ENCODE measurements around the gene MINDY3. TPM values are rescaled to one million over a fixed set of nuclear protein-coding genes. Genes with fewer than 3 reads are reported as not detected.
"Not testable (repeated sequence)": the region's sequence is repeated elsewhere in the genome, so short reads cannot be mapped to it uniquely, and the experiment has no call there.

The MINDY3 gene
- total RNA-seq, 1 experiment from 2014 or later = 9.3 TPM

DNA sequence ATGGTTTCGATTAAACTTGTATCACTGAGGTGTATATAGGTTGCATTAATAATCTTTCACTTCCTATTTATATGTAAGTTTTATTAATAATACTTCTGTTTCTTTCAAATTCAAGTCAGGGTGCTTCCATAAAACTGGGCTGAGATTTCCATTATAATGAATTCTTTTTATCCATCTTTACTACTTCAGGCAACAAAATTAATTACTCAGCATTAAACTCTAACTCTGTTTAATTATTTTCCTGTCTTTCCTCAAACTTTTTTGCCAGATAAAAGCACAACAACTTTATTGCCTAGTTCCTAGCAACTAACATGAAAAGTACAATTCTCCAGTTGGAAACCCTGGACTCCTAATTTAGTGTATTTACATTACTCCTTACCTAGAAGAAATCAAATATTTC lies 3.0 kb upstream of the MINDY3 start:
- Histone ChIP-seq H3K9me3 (no peaks in the 10 kb centered on the region), H3K36me3 (no peaks in the 10 kb centered on the region), H3K27me3 (peaks cover 32% of the 10 kb centered on the region), H3K4me3 (no peak overlapping the region)
- DNase-seq = no peak

DNA sequence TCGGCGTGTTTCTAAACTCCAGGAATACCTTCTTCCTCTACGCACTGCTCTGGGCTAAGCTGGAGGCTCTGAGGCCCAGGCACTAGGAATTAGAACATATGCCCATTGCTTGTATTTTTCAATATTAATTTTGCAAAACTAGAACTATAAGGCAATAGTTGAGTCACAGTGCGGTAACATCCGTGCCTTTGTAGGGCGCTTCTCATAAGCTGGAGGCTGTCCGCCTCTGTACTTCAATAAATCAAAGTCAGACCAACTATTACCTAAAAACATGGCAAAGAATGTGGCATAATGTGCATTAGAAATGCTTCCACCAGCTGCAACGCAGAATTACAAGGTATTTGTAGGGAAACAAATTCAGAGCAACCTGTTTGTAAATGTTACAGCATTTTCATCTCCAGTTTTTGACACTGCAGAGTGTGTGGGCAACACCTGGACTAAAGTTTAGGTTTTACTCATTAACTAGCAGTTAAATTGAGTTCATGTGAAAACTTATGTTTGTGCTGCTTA lies 440 bp upstream of the MINDY3 start:
- H3K9me3 ChIP-seq = no peaks in the 10 kb centered on the region
- H3K4me3 ChIP-seq = peak overlapping the region; percentile 89
- H3K36me3 ChIP-seq = no peaks in the 10 kb centered on the region
- DNase-seq = no peak
- H3K27me3 ChIP-seq = peaks cover 16% of the 10 kb centered on the region

DNA sequence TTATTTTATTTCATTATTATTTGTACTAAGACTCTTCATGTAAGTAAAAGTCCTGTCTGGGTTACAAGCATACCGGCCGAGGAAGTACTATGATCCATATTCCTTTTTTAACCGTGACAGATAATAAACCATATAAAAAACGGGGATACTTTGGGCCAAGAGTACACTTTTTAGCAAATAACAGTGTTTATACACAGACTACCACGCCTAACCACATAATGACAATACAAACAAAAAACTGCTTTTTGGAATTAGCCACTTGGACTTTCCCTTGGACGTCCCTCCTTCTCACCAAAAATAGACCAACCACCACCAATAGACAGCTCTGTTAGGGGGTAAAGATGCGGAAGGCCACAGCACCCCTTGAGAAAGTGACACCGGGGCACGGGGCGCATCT lies 800 bp downstream of the MINDY3 start:
- no peaks in the 10 kb centered on the region for H3K9me3 ChIP-seq
- DNase-seq = no peak
- peaks cover 7% of the 10 kb centered on the region for H3K27me3 ChIP-seq
- H3K4me3 ChIP-seq = peak overlapping the region; percentile 89
- H3K36me3 ChIP-seq = no peaks in the 10 kb centered on the region

DNA sequence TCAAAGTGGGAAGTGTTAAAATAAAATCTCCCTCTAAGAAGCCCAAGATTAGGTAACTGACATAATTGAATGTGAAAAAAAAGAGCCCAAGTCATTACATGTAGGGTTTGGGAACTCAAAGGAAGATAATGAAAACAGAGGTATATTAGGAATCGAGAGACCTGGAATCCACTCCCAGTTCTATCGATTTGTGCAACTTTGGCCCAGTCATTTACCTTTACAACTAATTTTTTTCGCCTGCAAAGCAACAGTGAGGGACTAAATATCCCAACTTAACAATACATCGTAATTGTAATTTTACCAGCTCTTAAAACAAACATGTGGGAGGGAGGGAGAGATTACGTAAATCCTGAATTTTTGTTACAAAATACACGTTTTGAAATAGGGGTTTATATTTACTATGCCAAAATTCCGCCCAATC lies 1.4 kb downstream of the MINDY3 start:
- Histone ChIP-seq H3K9me3 (no peaks in the 10 kb centered on the region), H3K36me3 (no peaks in the 10 kb centered on the region), H3K4me3 (peak overlapping the region; percentile 89), H3K27me3 (peaks cover 6% of the 10 kb centered on the region; the same call in 1 of the 2 replicates)
- no peak for DNase-seq

DNA sequence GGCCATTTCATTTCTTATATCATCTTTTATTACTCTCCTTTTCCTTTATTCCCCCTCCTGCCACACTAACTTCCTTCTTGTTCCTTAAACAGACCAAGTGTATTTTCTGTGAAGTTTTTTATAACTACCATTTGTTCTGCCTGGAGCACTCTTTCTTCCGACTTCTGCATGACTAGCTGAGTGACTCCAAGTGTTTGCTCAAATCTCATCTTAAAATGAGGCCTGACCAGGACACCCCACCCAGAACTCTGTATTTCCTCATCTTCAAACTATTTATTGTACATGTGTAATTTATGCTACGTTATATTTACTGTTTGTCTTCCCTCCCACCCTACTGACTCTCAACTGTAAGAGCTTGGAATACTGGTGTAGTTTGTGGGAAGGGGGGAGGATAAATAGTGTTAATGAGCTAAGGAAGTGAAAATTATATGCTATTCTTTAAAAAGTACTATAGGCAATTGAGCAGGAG lies 3.2 kb downstream of the MINDY3 start:
- no peaks in the 10 kb centered on the region for H3K9me3 ChIP-seq
- DNase-seq = no peak
- no peak overlapping the region for H3K4me3 ChIP-seq

DNA sequence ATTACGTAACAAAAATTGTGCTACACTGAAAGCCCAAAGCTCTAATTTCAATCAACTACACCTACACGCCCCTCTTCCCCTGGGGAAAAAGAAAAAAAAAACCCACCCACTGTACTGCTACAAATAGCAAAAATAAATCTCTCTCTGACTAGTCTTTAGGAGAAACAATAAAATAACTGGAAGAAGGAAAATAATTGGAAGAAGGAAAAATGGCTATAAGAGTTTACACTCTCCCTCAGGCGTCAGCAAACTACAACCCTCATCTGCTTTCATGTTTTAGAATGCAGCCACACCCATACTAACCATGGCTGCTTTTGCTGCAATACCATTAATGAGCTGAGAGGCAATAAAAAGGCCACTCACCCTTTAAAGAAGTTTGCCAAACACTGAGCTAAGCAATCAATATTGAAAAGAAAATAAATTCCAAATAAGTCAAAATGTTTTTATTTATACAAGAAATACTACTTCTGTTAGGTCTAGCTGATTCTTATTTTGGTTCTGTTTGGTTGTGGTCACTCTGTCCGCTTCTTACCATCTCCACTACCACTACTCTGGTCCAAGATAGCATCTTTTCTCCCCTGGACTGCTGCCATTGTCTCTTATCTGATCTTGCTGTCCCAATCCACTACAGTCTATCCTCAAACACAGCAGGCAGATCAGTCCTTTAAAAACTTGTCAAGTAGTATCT lies 3.8 kb downstream of the MINDY3 start:
- H3K36me3 ChIP-seq = peaks cover 7% of the 10 kb centered on the region
- no peak overlapping the region for H3K4me3 ChIP-seq
- no peak for DNase-seq
- H3K9me3 ChIP-seq = no peaks in the 10 kb centered on the region
- H3K27me3 ChIP-seq = no peaks in the 10 kb centered on the region

More for the DNA sequence above, 3.2 kb downstream of the MINDY3 start:
- H3K36me3 ChIP-seq = peaks cover under 1% of the 10 kb centered on the region
- peaks cover 2% of the 10 kb centered on the region; the same call in 1 of the 2 replicates for H3K27me3 ChIP-seq

DNA sequence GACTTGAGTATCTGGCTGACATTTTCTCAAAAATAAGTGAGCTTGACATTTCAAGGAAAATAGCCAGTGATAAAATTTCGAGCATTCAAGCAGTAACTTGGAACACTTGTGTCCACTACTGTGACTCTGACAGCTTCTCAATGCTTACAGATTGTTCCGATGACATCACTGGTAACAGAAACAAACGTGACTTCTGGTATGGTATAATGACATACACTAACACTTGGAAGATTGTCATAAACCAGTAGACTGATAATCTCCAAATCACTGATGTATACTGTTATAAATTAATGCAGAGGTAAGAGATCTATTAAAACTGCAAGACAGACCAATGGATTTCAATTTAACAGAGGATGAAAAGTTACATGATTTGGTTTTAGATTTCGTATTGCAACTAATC lies 6.5 kb downstream of the MINDY3 start:
- Histone ChIP-seq H3K9me3 (no peaks in the 10 kb centered on the region), H3K36me3 (peaks cover 7% of the 10 kb centered on the region), H3K27me3 (no peaks in the 10 kb centered on the region), H3K4me3 (no peak overlapping the region)
- no peak for DNase-seq

DNA sequence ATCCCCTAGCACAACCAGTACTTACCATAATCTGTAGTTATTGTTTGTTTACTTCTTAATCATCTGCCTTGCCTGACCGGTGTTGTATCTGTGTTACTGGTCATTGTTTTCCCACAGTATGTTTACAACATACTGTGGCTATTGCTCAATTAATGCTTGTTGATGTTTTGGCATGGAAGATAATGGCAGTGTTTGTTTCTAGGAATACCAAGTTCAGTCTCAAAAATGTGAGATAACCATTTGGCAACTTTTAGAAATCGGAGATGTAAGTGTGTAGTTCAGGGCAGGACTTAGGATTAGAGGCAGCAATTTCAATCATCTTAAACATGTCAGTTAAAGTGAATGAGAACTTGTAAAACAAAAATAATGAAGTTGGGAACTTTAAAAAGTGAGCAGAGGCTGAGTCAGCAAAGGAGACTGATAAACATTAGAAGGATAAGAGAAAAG lies 8.2 kb downstream of the MINDY3 start:
- H3K4me3 ChIP-seq = no peak overlapping the region
- H3K9me3 ChIP-seq = no peaks in the 10 kb centered on the region
- peaks cover 7% of the 10 kb centered on the region for H3K36me3 ChIP-seq
- DNase-seq = no peak
- H3K27me3 ChIP-seq = no peaks in the 10 kb centered on the region

DNA sequence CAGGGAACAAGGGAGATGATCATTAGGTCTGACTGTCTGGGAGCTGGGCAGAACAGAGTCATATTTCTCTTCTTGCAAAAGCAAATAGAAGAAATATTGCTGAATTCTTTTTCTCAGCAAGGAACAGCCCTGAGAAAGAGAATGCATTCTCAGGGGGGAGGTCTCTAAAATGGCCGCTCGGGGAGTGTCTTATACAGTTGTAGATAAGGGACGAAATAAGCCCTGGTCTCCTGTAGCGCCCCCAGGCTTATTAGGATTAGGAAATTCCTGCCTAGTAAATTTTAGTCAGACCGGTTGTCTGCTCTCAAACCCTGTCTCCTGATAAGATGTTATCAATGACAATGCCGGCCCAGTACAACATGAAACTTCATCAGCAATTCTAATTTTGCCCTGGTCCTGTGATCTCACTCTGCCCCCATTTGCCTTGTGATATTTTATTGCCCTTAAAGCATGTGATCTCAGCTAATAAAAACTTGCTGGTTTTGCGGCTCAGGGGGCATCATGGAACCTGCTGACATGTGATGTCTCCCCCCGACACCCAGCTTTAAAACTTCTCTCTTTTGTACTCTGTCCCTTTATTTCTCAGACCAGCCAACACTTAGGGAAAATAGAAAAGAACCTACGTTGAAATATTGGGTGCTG lies 9.8 kb downstream of the MINDY3 start:
- not testable (repeated sequence) for DNase-seq

DNA sequence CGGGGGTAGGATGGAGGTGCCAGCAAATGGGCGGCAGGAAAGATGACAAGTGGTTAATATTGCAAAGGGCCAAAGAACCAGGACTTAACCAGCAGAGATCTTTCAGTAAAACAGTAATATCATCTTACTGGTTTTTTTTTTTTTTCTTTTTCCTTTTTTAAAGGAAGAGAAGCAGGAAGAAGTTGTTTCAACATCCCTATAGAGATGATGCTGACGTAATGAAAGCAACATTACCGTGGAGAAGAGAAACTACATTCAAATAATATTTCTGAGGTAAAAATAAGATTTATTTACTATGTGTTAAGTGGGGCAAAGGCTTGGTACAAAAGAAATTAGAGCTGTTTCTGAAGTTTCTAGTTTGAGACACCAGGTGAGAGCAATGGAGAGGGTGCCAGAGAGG lies 11.0 kb downstream of the MINDY3 start:
- H3K36me3 ChIP-seq = peaks cover 7% of the 10 kb centered on the region
- no peak overlapping the region for H3K4me3 ChIP-seq
- no peaks in the 10 kb centered on the region for H3K27me3 ChIP-seq
- DNase-seq = no peak
- no peaks in the 10 kb centered on the region for H3K9me3 ChIP-seq

More for the DNA sequence above, 9.8 kb downstream of the MINDY3 start:
- not testable (repeated sequence) for H3K27me3 ChIP-seq, H3K4me3 ChIP-seq, H3K9me3 ChIP-seq, H3K36me3 ChIP-seq

DNA sequence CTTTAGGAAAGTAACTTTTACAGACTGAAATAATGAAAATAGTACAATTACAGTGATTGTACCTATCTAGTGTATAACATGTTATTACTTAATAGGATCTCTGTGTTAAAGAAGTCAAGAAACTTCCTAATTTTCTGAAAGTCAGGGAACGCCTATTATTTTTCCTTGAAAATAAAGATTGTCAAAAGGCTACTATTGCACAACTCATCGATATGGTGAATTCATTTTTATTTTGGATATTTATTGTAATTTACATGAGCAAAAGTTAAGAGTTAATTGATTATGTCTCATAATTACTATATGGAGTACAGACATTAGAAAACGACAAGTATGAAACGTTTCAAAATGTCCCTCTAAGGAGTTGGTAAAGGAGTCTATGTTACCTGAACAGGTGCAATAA lies 12.8 kb downstream of the MINDY3 start:
- peaks cover 10% of the 10 kb centered on the region for H3K36me3 ChIP-seq
- no peak for DNase-seq

DNA sequence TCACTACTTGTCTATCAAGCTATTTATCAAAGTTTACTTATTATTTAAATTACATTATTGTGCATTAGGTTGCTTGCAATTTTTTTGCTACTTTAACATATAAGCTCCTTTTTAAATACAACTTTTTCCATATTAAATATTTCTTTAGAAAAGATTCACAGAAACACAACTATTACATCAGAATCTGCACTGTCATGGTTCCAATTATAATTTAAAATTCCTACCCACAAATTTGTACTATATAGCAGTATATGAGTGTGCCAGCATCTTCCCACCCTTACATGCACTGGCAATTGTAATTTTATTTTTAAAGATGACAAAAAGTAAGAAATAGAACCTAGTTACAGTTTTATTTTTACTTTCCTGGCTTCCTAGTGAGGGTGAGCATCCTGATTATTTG lies 15.8 kb downstream of the MINDY3 start:
- Histone ChIP-seq H3K36me3 (peaks cover 3% of the 10 kb centered on the region; the same call in 1 of the 2 replicates), H3K4me3 (no peak overlapping the region), H3K27me3 (no peaks in the 10 kb centered on the region), H3K9me3 (no peaks in the 10 kb centered on the region)
- no peak for DNase-seq

More for the DNA sequence above, 12.8 kb downstream of the MINDY3 start:
- Histone ChIP-seq H3K4me3 (no peak overlapping the region), H3K27me3 (no peaks in the 10 kb centered on the region), H3K9me3 (no peaks in the 10 kb centered on the region)

DNA sequence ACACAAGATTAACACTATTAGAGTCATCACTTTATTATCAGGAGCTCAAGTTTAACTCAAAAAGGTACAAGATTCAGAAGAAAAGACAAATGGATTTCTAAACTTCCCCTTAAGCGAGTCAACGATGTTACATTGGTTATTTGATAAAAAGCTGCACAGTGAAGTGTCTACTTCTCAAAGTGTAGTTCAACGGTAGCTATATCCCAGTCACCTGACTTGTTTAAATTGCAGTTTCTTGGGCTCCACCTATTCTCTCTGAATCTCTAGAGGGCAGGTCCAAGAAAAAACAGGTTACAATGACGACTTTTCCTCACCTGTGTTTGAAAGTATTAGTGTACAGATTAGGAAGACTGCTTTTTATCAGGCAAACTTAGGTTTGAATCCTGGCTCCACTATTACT lies 16.6 kb downstream of the MINDY3 start:
- Histone ChIP-seq H3K4me3 (no peak overlapping the region), H3K27me3 (no peaks in the 10 kb centered on the region), H3K9me3 (no peaks in the 10 kb centered on the region), H3K36me3 (peaks cover 3% of the 10 kb centered on the region; the same call in 1 of the 2 replicates)
- no peak for DNase-seq

DNA sequence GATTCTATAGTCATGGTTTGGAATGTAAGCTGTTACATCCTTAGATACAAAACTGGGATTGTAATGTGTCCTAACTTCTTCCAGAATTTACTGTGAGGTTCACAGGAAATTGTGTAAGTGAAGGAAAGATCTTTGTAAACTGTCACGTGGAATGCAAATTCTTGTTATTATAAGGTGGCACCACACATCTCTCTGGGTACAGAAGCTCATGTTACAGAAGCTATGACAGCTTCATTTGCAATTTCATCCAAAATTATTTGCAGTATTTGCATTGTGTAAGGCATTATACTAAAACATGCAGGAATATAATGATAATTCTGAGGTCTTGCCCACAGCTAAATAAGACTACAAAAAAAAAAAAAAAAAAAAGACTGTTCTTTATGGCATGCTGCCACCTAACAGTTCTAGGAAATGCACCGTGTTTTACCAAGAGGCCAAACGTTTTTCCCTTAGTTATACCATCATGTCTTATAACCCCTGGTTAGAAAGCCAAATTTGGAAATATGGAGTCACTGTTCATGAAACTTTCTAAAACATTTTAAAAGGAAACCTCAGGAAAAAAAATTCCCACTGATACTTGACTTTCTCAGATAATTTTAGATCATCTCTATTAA lies 17.6 kb downstream of the MINDY3 start:
- no peak overlapping the region for H3K4me3 ChIP-seq
- peaks cover 3% of the 10 kb centered on the region; the same call in 1 of the 2 replicates for H3K36me3 ChIP-seq
- no peak for DNase-seq
- no peaks in the 10 kb centered on the region for H3K27me3 ChIP-seq
- H3K9me3 ChIP-seq = no peaks in the 10 kb centered on the region

DNA sequence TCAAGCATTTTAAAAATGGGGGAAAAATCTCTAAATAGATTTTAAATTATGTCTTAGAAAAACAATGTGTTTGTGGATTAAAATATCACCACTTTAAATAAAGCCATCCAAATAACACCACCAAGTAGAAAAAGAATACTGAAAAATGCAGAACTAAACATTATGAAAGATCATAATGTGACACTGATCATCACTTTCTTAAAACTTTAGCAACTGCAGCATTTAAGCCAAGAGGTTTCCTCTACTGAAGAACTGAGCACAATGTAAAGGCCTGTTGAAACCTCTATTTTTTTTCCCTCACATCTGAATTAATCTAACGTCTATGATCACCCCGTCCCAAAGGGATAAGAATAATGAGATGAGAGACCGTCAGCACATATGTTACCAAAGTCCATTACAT lies 18.6 kb downstream of the MINDY3 start:
- Histone ChIP-seq H3K4me3 (no peak overlapping the region), H3K36me3 (peaks cover 3% of the 10 kb centered on the region; the same call in 1 of the 2 replicates), H3K9me3 (no peaks in the 10 kb centered on the region), H3K27me3 (no peaks in the 10 kb centered on the region)
- DNase-seq = no peak

DNA sequence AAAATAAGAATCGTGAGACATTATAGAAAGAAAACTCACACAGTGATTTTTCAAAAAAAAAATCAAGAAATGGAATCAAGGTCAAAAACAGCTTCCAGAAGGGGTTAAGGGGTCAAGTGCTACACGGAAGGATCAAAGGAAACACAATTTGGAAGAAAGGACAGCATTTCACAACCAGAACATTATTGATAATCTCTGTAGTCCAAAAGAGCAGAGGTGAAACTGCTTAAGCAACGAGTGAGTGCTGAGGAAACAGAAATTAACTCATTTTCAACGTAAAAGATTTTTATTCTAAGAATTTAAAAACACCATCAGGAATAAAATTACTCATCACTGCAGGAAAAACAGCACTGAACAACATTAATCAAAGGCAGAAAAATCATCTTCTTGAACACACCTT lies 23.5 kb downstream of the MINDY3 start:
- no peak overlapping the region for H3K4me3 ChIP-seq
- DNase-seq = no peak
- H3K36me3 ChIP-seq = peaks cover 5% of the 10 kb centered on the region
- no peaks in the 10 kb centered on the region for H3K9me3 ChIP-seq
- no peaks in the 10 kb centered on the region for H3K27me3 ChIP-seq

DNA sequence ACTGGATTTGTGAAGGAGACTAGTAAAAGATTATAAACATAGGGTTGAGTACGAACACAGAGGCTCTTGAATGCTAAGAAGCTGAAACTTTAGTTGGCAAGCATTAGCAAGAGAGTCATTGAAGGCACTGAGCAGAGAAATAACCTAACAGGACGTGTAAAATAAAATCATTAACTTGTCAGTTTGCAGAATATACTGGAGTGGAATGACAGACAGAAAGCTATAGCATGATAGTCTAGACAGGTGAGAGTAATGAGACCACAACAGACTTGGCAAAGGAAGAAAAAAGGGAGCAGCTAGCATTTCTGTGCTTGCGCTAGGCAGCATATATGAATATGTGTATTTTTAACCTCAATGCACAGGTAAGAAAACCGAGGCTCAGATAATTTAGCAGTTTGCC lies 30.8 kb downstream of the MINDY3 start:
- Histone ChIP-seq H3K9me3 (no peaks in the 10 kb centered on the region), H3K4me3 (no peak overlapping the region), H3K27me3 (no peaks in the 10 kb centered on the region), H3K36me3 (peaks cover 12% of the 10 kb centered on the region; the same call in 1 of the 2 replicates)
- DNase-seq = no peak

All from MG63 (cell line).